AG04450 (cell line): ENCODE data around the gene USH2A. TPM values are rescaled to one million over a fixed set of nuclear protein-coding genes. Genes with fewer than 3 reads are reported as not detected.

ENCODE experiments used
- CTCF ChIA-PET: fragments of 300-600, 350-600 bp; formaldehyde crosslinking; extraction: SDS; loops from one replicate; lab custom pipeline; 2022; ENCODE audit warnings: antibody characterized with exemption, inconsistent platforms; lab: Charles Lee
- POLR2A ChIA-PET: fragments of 350-600 bp; formaldehyde crosslinking; extraction: SDS; loops from one replicate; lab custom pipeline; 2021; ENCODE audit warnings: antibody characterized with exemption, inconsistent platforms; lab: Yijun Ruan, JAX
- DNase-seq: peaks from one replicate; pipeline ENCODE4 v3.0.0-alpha.2; 2011; ENCODE audit warnings: low read depth, low spot score
- H3K27ac ChIP-seq: one replicate; pipeline ENCODE4 v1.5.1; 2012; ENCODE audit warnings: low read depth, low read length, control low read depth
- H3K27me3 ChIP-seq: one replicate; pipeline ENCODE4 v1.6.0; 2012; ENCODE audit warnings: low read length; ENCODE audit not compliant: control insufficient read depth, insufficient read depth
- H3K4me3 ChIP-seq: 2 replicates; pipeline ENCODE4 v1.5.1; 2011; ENCODE audit warnings: mild to moderate bottlenecking, low read depth, low read length, control low read depth
- H3K9me3 ChIP-seq: 2 replicates; pipeline ENCODE4 v1.5.1; 2012; ENCODE audit warnings: low read length; ENCODE audit not compliant: control insufficient read depth, insufficient read depth
- CTCF ChIP-seq: IDR thresholded peaks from 2 replicates; pipeline ENCODE4 v1.5.1; 2011; ENCODE audit warnings: low read depth, low read length, control low read depth, inconsistent platforms
- polyA plus RNA-seq: library from polyadenylated mRNA; depleted of rRNA; stranded (reverse); fragments of >200 nt; gene quantifications from 2 replicates; pipeline ENCODE4 v1.2.3, GENCODE V29; 2011

The USH2A gene
- polyA plus RNA-seq, 1 experiment = 0.01 TPM

GRCh38 chr1:216032961-216033614, 390.2 kb downstream of the USH2A start:
- ChIA-PET CTCF (no interaction called here), POLR2A (no interaction called here)
- Histone ChIP-seq H3K27ac (no peak overlapping the region), H3K9me3 (no peaks in the 10 kb centered on the region), H3K4me3 (no peak overlapping the region), H3K27me3 (no peaks in the 10 kb centered on the region)
- DNase-seq = no peak
- no peak for TF ChIP-seq CTCF

- Histone ChIP-seq H3K9me3 (no peaks in the 10 kb centered on the region), H3K27ac (no peak overlapping the region), H3K4me3 (no peak overlapping the region), H3K27me3 (no peaks in the 10 kb centered on the region)
- CTCF ChIA-PET = no interaction called here
- TF ChIP-seq CTCF = no peak
- DNase-seq = no peak
- POLR2A ChIA-PET = no interaction called here
Observed at GRCh38 chr1:216032284-216032683, 391.0 kb downstream of the USH2A start.

- ChIA-PET POLR2A (no interaction called here), CTCF (no interaction called here)
- Histone ChIP-seq H3K9me3 (no peaks in the 10 kb centered on the region), H3K27ac (no peak overlapping the region), H3K27me3 (no peaks in the 10 kb centered on the region), H3K4me3 (no peak overlapping the region)
- DNase-seq = no peak
- no peak for TF ChIP-seq CTCF
Observed at GRCh38 chr1:216028631-216029030, 394.6 kb downstream of the USH2A start.

- H3K4me3 ChIP-seq = no peak overlapping the region
- DNase-seq = no peak
- CTCF ChIA-PET = interaction anchor here (1.2 to 2.2 kb wide), 2 partner anchors 95 to 197 kb away, joined by 3 to 6 read pairs; no protein-coding TSS in a partner anchor
- TF ChIP-seq CTCF = no peak
- POLR2A ChIA-PET = no interaction called here
- no peaks in the 10 kb centered on the region for H3K9me3 ChIP-seq
- H3K27me3 ChIP-seq = no peaks in the 10 kb centered on the region
- no peak overlapping the region for H3K27ac ChIP-seq
Observed at GRCh38 chr1:216024546-216024945, 398.7 kb downstream of the USH2A start.

GRCh38 chr1:216020743-216021345, 402.4 kb downstream of the USH2A start:
- no peak for TF ChIP-seq CTCF
- no peaks in the 10 kb centered on the region for H3K9me3 ChIP-seq
- DNase-seq = no peak
- H3K27ac ChIP-seq = no peak overlapping the region
- ChIA-PET POLR2A (no interaction called here), CTCF (no interaction called here)
- no peaks in the 10 kb centered on the region for H3K27me3 ChIP-seq
- no peak overlapping the region for H3K4me3 ChIP-seq
